ENCODE results near the gene CACNA2D2. TPM values are rescaled to one million over a fixed set of nuclear protein-coding genes. Genes with fewer than 3 reads are reported as not detected.

CACNA2D2 gene
- total and polyA plus RNA-seq, 11 donors, result 0.49 to 3.6 (median 1.5) TPM

GRCh38 chr3:50493623-50494022, 9.8 kb downstream of the CACNA2D2 start:
- H3K4me3 ChIP-seq, result no peak overlapping the region
- WGBS, 4 donors, result 92 to 94% (median 94%) methylated on average over 11 of the region's 11 CpGs
- no peak for TF ChIP-seq POLR2A (IDR thresholded peaks at IDR 0.05)
- TF ChIP-seq CTCF (IDR thresholded peaks at IDR 0.05), result no peak
- H3K27ac ChIP-seq, result no peak overlapping the region
- peaks cover 0 to 10% (median 0%) of the 10 kb centered on the region in 12 donors for H3K4me1 ChIP-seq
- H3K36me3 ChIP-seq, result no peaks in the 10 kb centered on the region
- ATAC-seq, result no peak
- intact Hi-C loops (cut with DNase I), result no loop called here
- DNase-seq, result no peak
- no peaks in the 10 kb centered on the region for H3K27me3 ChIP-seq
- no peaks in the 10 kb centered on the region for H3K9me3 ChIP-seq

GRCh38 chr3:50493086-50493485, 10.3 kb downstream of the CACNA2D2 start:
- 77 to 87% (median 80%) methylated on average over 3 to 4 of the region's 4 CpGs for WGBS, 4 donors
- ATAC-seq, result no peak
- intact Hi-C loops (cut with DNase I), result no loop called here

GRCh38 chr3:50491023-50491422, 12.4 kb downstream of the CACNA2D2 start:
- 69 to 79% (median 74%) methylated on average over 5 of the region's 5 CpGs for WGBS, 4 donors
- DNase-seq, result no peak
- no peaks in the 10 kb centered on the region for H3K27me3 ChIP-seq
- no peaks in the 10 kb centered on the region for H3K9me3 ChIP-seq
- H3K4me1 ChIP-seq, result peaks cover 0 to 10% (median 0%) of the 10 kb centered on the region in 12 donors
- no peak for ATAC-seq
- H3K36me3 ChIP-seq, result no peaks in the 10 kb centered on the region
- intact Hi-C loops (cut with DNase I), result no loop called here
- TF ChIP-seq CTCF (IDR thresholded peaks at IDR 0.05), result no peak
- TF ChIP-seq POLR2A (IDR thresholded peaks at IDR 0.05), result no peak
- no peak overlapping the region for H3K27ac ChIP-seq
- H3K4me3 ChIP-seq, result no peak overlapping the region

More at GRCh38 chr3:50493086-50493485, 10.3 kb downstream of the CACNA2D2 start:
- no peaks in the 10 kb centered on the region for H3K9me3 ChIP-seq
- H3K4me3 ChIP-seq, result no peak overlapping the region
- TF ChIP-seq POLR2A (IDR thresholded peaks at IDR 0.05) (no peak), CTCF (IDR thresholded peaks at IDR 0.05) (no peak)
- H3K36me3 ChIP-seq, result no peaks in the 10 kb centered on the region
- no peak for DNase-seq
- no peak overlapping the region for H3K27ac ChIP-seq
- H3K27me3 ChIP-seq, result no peaks in the 10 kb centered on the region
- H3K4me1 ChIP-seq, result peaks cover 0 to 10% (median 0%) of the 10 kb centered on the region in 12 donors

- ATAC-seq, result peak; percentile 24 to 44 (median 32)
- Histone ChIP-seq H3K9me3 (no peaks in the 10 kb centered on the region), H3K4me1 (peaks cover 0 to 10% (median 0%) of the 10 kb centered on the region in 12 donors), H3K27ac (no peak overlapping the region), H3K4me3 (no peak overlapping the region), H3K27me3 (no peaks in the 10 kb centered on the region), H3K36me3 (no peaks in the 10 kb centered on the region)
- WGBS, 4 donors, result 50 to 60% (median 57%) methylated on average over 1 of the region's 1 CpG; no CpG with 5 or more reads in 1 of the 4 donors
- intact Hi-C loops (cut with DNase I), result no loop called here
- no peak for DNase-seq
- TF ChIP-seq POLR2A (IDR thresholded peaks at IDR 0.05) (no peak), CTCF (IDR thresholded peaks at IDR 0.05) (no peak)
Observed at GRCh38 chr3:50490424-50490823, 13.0 kb downstream of the CACNA2D2 start.

All from heart left ventricle (tissue), 16 donors.